Stomach (tissue), 8 donors: ENCODE results near the gene CCZ1. TPM values are rescaled to one million over a fixed set of nuclear protein-coding genes. Genes with fewer than 3 reads are reported as not detected.

Experiments used
- polyA plus RNA-seq, 3 donors: library from polyadenylated mRNA; stranded (reverse); fragments of 200-250 nt; gene quantifications; one replicate each; pipeline ENCODE4 v1.2.3, GENCODE V29; 2013
- small RNA-seq, 4 donors: library from RNA; depleted of rRNA; stranded (forward); fragments of <200 nt; gene quantifications; one replicate each; pipeline ENCODE3, GENCODE V24; 2016
- total RNA-seq, 5 donors: library from RNA; depleted of rRNA; stranded (reverse); fragments of >200 nt; gene quantifications; one replicate each; pipeline versions ENCODE4 v1.1.0 to v1.2.3, GENCODE V29; 2014 to 2016
- donor health status: healthy with polysubstance abuse.
- donor health status: Bipolar disorder and iron deficiency.
- donor health status: healthy.

Gene CCZ1
- total and polyA plus RNA-seq, 8 donors: 8.4 to 62.3 (median 45.0) TPM

Small RNA genes within 50 kb of the gene (small RNA-seq; reads per million reads assigned to genes)
- 0 reads per million in 4 donors for gene RN7SL556P

Other genes with a start within 250 kb of the CCZ1 start
- 10 to 100 TPM; 29.3 to 85.2 (median 36.6) TPM for gene RNF216, start 117.1 kb upstream of the CCZ1 start, total RNA-seq
- gene RNF216, start 117.1 kb upstream of the CCZ1 start, polyA plus RNA-seq: 1 to 10 TPM; 6.1 to 7.8 (median 6.3) TPM
- not detected for gene OCM, start 17.9 kb upstream of the CCZ1 start, total RNA-seq
- under 1 TPM in 1 of 3 donors, not detected in 2; 0.58 TPM for gene OCM, start 17.9 kb upstream of the CCZ1 start, polyA plus RNA-seq
- gene RSPH10B, start 72.0 kb downstream of the CCZ1 start, total RNA-seq: not detected
- gene RSPH10B, start 72.0 kb downstream of the CCZ1 start, polyA plus RNA-seq: under 1 TPM in 1 of 3 donors, not detected in 2; 0.08 TPM
- 10 to 100 TPM in 3 of 5 donors, 1 to 10 TPM in 2; 2.9 to 16.0 (median 11.0) TPM for gene PMS2, start 110.3 kb downstream of the CCZ1 start, total RNA-seq
- gene PMS2, start 110.3 kb downstream of the CCZ1 start, polyA plus RNA-seq: 1 to 10 TPM; 3.7 to 4.4 (median 4.0) TPM
- 100 to 1,000 TPM in 1 of 5 donors, 10 to 100 TPM in 3, not detected in 1; 18.9 to 111 (median 23.2) TPM for gene AIMP2, start 110.5 kb downstream of the CCZ1 start, total RNA-seq
- 10 to 100 TPM; 19.2 to 36.1 (median 19.3) TPM for gene AIMP2, start 110.5 kb downstream of the CCZ1 start, polyA plus RNA-seq
- gene ANKRD61, start 132.6 kb downstream of the CCZ1 start, total RNA-seq: 1 to 10 TPM in 2 of 5 donors, not detected in 3; 1.3 to 4.1 TPM
- not detected for gene ANKRD61, start 132.6 kb downstream of the CCZ1 start, polyA plus RNA-seq
- gene EIF2AK1, start 160.4 kb downstream of the CCZ1 start, total RNA-seq: 1,000 to 10,000 TPM in 1 of 5 donors, 100 to 1,000 TPM in 2, 10 to 100 TPM in 2; 77.2 to 1,118 (median 202) TPM
- 10 to 100 TPM; 34.4 to 65.4 (median 37.3) TPM for gene EIF2AK1, start 160.4 kb downstream of the CCZ1 start, polyA plus RNA-seq
- 10 to 100 TPM in 3 of 5 donors, 1 to 10 TPM in 1, under 1 TPM in 1; 0.58 to 42.9 (median 10.9) TPM for gene USP42, start 206.2 kb downstream of the CCZ1 start, total RNA-seq
- 1 to 10 TPM; 2.1 to 4.3 (median 2.5) TPM for gene USP42, start 206.2 kb downstream of the CCZ1 start, polyA plus RNA-seq